Psoas muscle (tissue), 8 donors: ENCODE measurements around the gene ZPLD1. TPM values are rescaled to one million over a fixed set of nuclear protein-coding genes. Genes with fewer than 3 reads are reported as not detected.

Experiments used
- ATAC-seq, 4 donors: fragments of 200-7000 bp; cut with Tn5 transposase; one replicate each; pipeline ENCODE4 v1.9.1; 2020; ENCODE audit warnings: moderate library complexity in 3 of 4, mild to moderate bottlenecking in 2 of 4
- DNase-seq, 2 donors: peaks; one replicate each; pipeline ENCODE4 v3.0.0-alpha.2; 2020
- H3K27ac ChIP-seq: fragments of 200-600 bp; one replicate; pipeline ENCODE4 v1.8.0; 2022
- H3K27me3 ChIP-seq, 3 donors: fragments of 200-600 bp in 1 of 3; one replicate each; pipeline versions ENCODE4 v1.6.1 to v1.8.0; 2013 to 2022; ENCODE audit warnings: low read length in 2 of 3, mild to moderate bottlenecking in 2 of 3, moderate library complexity in 1 of 3; ENCODE audit not compliant: insufficient read depth in 3 of 3
- H3K36me3 ChIP-seq, 2 donors: fragments of 200-600 bp in 1 of 2; one replicate each; pipeline versions ENCODE4 v1.6.1 to v1.8.0; 2013 to 2022; ENCODE audit warnings: low read depth in 1 of 2, mild to moderate bottlenecking in 1 of 2, moderate library complexity in 1 of 2; ENCODE audit not compliant: insufficient read depth in 1 of 2
- H3K4me1 ChIP-seq: fragments of 200-600 bp; one replicate; pipeline ENCODE4 v1.8.0; 2022
- H3K4me3 ChIP-seq: fragments of 200-600 bp; one replicate; pipeline ENCODE4 v1.8.0; 2022; ENCODE audit warnings: mild to moderate bottlenecking
- H3K9me3 ChIP-seq: fragments of 200-600 bp; one replicate; pipeline ENCODE4 v1.8.0; 2022
- WGBS, 3 donors: extraction: QIAGEN DNeasy Blood & Tissue Kit; methylation state at CpG; one replicate each; pipeline versions ENCODE4 v1.1.6 to v1.1.7; 2013; 5-methylcytosine and 5-hydroxymethylcytosine counted together
- intact Hi-C, 2 donors: fragments of 100-400 bp; cut with DNase I; formaldehyde crosslinking; loops; one replicate each; pipeline versions ENCODE4 v1.11.0 to v1.14.2; 2022
- polyA plus RNA-seq, 3 donors: library from polyadenylated mRNA; stranded (reverse); fragments of 200-250 nt; gene quantifications; one replicate each; pipeline ENCODE4 v1.2.3, GENCODE V29; 2013
- total RNA-seq, 4 donors: library from RNA; stranded (reverse); fragmentation: NEBNext Ultra II Directional in 2 of 4; extraction: Animal tissue kit (Norgen Biotek cat#: 25700) in 2 of 4; gene quantifications; one replicate each; pipeline versions ENCODE4 v1.2.1 to v1.2.4, GENCODE V29; 2021 to 2023
- TF ChIP-seq, protein P1 (sequence below): fragments of 200-600 bp; IDR thresholded peaks from one replicate; pipeline ENCODE4 v1.8.0; 2022; ENCODE audit warnings: antibody characterized with exemption
- donor health status: healthy with polysubstance abuse.
- donor health status: DM: no; HTN: no; CAD: no; lungs with moderate emphysema.
- donor health status: Bipolar disorder and iron deficiency.
- donor health status: healthy.
- donor health status: DM: yes; HTN: yes; CAD: no.
- donor health status: DM: no; HTN: no; CAD: no.
- donor health status: DM: no; HTN: no; CAD: no.
- donor health status: DM: yes; HTN: yes; CAD: no.

Gene ZPLD1
- total and polyA plus RNA-seq, 7 donors: 0.01 to 0.50 TPM; not detected in 5

DNA sequence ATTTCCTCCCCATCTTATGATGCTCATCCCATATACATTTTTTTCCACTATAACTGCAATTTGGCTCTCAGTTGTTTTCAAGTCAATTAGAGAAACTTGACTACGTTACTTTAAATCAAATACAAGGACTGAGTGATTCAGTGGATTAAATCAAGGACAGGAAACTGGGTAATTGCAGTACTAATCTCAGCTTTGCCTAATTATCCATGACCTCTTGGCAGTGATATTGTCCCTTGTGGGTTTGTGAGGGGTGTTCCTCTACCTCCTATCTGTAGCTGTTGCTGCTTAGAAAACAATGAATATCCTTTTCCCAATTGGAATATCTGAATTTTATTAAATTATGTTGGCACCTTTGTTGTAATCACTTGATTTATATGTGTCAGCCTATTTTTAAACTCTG lies 79.4 kb downstream of the ZPLD1 start:
- H3K27me3 ChIP-seq: no peaks in the 10 kb centered on the region
- ATAC-seq (no peak), DNase-seq (no peak)
- intact Hi-C loops: no loop called here
- no peak overlapping the region for H3K4me3 ChIP-seq
- WGBS, 3 donors: 7 to 26% (median 9%) methylated on average over 1 of the region's 1 CpG
- TF ChIP-seq, protein P1, sequence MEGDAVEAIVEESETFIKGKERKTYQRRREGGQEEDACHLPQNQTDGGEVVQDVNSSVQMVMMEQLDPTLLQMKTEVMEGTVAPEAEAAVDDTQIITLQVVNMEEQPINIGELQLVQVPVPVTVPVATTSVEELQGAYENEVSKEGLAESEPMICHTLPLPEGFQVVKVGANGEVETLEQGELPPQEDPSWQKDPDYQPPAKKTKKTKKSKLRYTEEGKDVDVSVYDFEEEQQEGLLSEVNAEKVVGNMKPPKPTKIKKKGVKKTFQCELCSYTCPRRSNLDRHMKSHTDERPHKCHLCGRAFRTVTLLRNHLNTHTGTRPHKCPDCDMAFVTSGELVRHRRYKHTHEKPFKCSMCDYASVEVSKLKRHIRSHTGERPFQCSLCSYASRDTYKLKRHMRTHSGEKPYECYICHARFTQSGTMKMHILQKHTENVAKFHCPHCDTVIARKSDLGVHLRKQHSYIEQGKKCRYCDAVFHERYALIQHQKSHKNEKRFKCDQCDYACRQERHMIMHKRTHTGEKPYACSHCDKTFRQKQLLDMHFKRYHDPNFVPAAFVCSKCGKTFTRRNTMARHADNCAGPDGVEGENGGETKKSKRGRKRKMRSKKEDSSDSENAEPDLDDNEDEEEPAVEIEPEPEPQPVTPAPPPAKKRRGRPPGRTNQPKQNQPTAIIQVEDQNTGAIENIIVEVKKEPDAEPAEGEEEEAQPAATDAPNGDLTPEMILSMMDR: no peak
- no peaks in the 10 kb centered on the region for H3K36me3 ChIP-seq
- H3K27ac ChIP-seq: no peak overlapping the region
- H3K9me3 ChIP-seq: no peaks in the 10 kb centered on the region
- H3K4me1 ChIP-seq: no peaks in the 10 kb centered on the region

DNA sequence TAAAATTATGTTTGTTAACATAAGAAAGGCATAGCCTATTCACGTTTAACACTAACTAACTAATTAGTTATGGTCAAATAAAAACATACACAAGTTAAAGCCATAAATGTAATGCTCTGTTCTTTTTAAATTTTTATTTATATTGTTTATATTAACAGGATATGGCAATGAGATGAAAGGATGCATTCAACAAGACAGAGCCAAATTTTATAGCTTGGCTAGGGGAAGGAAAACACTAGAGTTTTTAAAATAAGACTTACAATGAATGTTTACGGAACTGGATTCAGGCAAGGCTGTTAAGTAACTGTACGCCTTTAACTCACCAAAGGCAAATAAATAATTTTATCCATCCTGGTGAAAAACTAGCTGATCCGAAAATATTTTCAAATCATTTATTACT lies 86.4 kb downstream of the ZPLD1 start:
- Histone ChIP-seq H3K27me3 (no peaks in the 10 kb centered on the region), H3K4me1 (no peaks in the 10 kb centered on the region), H3K9me3 (no peaks in the 10 kb centered on the region), H3K36me3 (no peaks in the 10 kb centered on the region), H3K4me3 (no peak overlapping the region), H3K27ac (no peak overlapping the region)
- intact Hi-C loops: no loop called here
- TF ChIP-seq, protein P1: no peak
- WGBS, 3 donors: 72 to 75% (median 73%) methylated on average over 4 of the region's 4 CpGs
- ATAC-seq: no peak
- no peak for DNase-seq

DNA sequence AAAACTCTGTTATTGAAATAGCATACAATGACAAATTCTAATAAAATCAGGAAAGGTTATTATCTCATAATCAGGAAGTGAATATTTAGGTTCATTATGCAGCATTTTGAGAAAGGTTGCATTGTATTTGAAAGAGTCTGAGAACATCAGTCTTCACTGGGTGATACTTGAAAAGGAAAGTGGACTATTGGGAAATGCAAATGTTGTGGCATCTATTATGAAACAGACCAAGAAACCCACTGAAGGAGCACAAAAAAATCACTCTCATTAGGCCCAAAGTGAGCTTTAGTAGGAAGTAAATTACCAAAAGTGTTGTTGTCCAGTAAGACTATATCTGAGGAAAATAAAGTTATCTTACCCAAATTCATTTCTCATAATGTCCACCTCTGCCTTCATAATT lies 90.8 kb downstream of the ZPLD1 start:
- DNase-seq (no peak), ATAC-seq (no peak)
- intact Hi-C loops: no loop called here
- H3K9me3 ChIP-seq: no peaks in the 10 kb centered on the region
- H3K4me3 ChIP-seq: no peak overlapping the region
- no peaks in the 10 kb centered on the region for H3K27me3 ChIP-seq
- no peak overlapping the region for H3K27ac ChIP-seq
- H3K36me3 ChIP-seq: no peaks in the 10 kb centered on the region
- TF ChIP-seq, protein P1: no peak
- H3K4me1 ChIP-seq: no peaks in the 10 kb centered on the region

DNA sequence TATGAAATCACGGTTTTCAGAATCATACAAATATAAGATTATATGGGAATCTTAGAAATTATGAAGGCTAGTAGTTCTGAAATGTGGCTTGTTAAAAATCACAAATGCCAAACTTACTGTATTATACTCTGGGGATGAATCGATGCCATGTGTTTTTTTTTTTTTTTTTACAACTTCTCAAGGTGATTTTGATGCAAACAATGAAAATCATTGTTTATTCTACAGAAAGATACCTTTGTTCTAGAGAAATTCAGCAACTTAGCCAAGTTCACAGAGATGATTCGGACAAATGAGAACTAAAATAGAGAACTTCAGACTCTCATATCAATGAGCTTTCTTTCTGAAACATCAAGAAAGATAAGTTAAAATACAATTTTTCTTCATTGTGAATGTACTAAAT lies 92.0 kb downstream of the ZPLD1 start:
- no peak overlapping the region for H3K4me3 ChIP-seq
- TF ChIP-seq, protein P1: no peak
- intact Hi-C loops: no loop called here
- no peak for ATAC-seq
- WGBS, 3 donors: 86 to 89% (median 87%) methylated on average over 3 of the region's 3 CpGs
- no peaks in the 10 kb centered on the region for H3K9me3 ChIP-seq
- H3K36me3 ChIP-seq: no peaks in the 10 kb centered on the region
- H3K27ac ChIP-seq: no peak overlapping the region
- no peaks in the 10 kb centered on the region for H3K4me1 ChIP-seq
- no peaks in the 10 kb centered on the region for H3K27me3 ChIP-seq
- no peak for DNase-seq

DNA sequence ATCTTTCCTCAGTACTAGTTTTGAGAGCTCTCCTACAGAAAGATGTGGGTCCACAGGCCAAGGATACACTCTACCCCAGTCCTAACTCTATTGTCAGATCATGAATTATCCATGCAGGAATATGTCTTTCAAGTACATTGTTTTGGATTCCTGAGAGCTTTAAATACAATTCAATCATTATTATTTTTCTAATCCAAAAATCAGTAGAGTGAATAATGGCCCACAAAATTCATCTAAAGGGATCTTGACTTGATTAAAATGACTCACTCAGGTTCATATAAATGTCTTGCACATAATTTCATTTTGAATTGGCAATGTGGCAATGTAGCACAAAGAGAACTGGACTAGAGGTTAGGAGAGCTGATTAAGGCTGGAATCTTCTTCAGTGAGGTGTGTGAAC lies 93.9 kb downstream of the ZPLD1 start:
- H3K4me3 ChIP-seq: no peak overlapping the region
- no peaks in the 10 kb centered on the region for H3K4me1 ChIP-seq
- no peaks in the 10 kb centered on the region for H3K9me3 ChIP-seq
- TF ChIP-seq, protein P1: no peak
- H3K36me3 ChIP-seq: no peaks in the 10 kb centered on the region
- no peak overlapping the region for H3K27ac ChIP-seq
- no peaks in the 10 kb centered on the region for H3K27me3 ChIP-seq
- DNase-seq (no peak), ATAC-seq (no peak)
- intact Hi-C loops: no loop called here
